D721Med (cell line): ENCODE data around the gene POPDC3.

Experiments
- DNase-seq: peaks from one replicate; pipeline ENCODE4 v3.0.0; 2011; ENCODE audit warnings: low spot score; ENCODE audit not compliant: insufficient read length
- FAIRE-seq: peaks from 2 replicates; lab custom pipeline; 2011; peaks lifted over from hg19 to GRCh38; lab: Jason Lieb, UNC
- TF ChIP-seq, protein P1 (sequence below): IDR thresholded peaks from 2 replicates; pipeline ENCODE4 v1.5.1; 2012; ENCODE audit warnings: mild to moderate bottlenecking, control low read depth; ENCODE audit not compliant: insufficient read depth; ENCODE audit errors: missing control alignments

POPDC3 gene

DNA sequence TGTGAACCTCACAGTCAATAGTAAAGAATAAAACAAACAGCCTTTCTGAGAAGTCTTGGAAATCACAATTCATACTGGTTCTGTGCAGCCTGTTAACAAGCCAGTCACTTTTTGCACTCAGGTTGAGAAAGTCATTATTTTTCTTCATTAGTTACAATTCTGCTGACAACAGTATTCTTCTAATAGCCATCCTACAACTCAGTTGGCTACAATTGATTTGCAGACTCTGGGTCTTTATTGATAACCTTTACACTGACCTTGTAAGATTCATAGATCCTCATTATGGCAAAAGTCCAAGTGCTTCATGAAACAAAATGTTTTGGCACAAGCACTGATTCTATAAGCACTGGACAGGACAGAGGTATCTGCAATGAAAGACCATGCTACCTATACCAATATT lies 34.9 kb upstream of the POPDC3 start:
- TF ChIP-seq, protein P1, sequence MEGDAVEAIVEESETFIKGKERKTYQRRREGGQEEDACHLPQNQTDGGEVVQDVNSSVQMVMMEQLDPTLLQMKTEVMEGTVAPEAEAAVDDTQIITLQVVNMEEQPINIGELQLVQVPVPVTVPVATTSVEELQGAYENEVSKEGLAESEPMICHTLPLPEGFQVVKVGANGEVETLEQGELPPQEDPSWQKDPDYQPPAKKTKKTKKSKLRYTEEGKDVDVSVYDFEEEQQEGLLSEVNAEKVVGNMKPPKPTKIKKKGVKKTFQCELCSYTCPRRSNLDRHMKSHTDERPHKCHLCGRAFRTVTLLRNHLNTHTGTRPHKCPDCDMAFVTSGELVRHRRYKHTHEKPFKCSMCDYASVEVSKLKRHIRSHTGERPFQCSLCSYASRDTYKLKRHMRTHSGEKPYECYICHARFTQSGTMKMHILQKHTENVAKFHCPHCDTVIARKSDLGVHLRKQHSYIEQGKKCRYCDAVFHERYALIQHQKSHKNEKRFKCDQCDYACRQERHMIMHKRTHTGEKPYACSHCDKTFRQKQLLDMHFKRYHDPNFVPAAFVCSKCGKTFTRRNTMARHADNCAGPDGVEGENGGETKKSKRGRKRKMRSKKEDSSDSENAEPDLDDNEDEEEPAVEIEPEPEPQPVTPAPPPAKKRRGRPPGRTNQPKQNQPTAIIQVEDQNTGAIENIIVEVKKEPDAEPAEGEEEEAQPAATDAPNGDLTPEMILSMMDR, result no peak
- no peak for DNase-seq
- no peak for FAIRE-seq

DNA sequence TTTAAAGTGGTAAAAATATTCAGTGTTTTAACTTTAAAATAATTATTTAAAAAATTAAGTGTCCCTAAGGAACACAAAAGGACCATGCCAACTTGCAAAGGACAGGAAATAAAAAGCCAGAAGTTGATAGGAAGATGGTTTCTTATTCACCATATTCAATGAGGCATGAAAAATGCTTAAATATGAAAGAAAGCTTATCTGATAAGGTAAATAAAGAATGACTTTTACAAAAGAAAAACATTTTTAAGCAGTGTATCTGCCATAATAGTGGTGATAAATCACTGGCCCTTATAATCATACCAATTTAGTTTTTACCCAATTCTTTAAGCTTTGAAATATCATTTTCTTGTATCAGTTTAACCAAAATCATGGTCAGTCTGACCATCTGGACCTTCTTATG lies 33.5 kb upstream of the POPDC3 start:
- FAIRE-seq (no peak), DNase-seq (no peak)
- TF ChIP-seq, protein P1, result no peak

DNA sequence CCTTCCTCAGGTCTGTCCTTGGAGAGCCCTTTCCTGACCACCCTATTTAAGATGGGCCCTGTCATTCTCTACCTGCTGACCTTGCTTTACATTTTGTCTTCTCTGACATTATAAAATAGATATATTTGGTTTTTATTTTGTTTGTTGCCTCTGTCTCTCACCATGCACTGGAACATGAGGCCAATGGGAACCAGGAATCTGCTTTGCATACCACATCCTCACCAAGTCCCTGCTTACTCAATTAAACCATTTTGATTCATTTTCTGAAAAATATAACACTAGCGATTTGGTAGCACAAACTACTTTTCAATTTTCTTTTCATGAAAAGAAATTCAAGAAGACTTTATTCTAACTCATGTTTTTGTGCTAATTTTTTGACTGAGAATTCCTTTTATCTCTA lies 32.8 kb upstream of the POPDC3 start:
- DNase-seq (no peak), FAIRE-seq (no peak)
- TF ChIP-seq, protein P1, result no peak

DNA sequence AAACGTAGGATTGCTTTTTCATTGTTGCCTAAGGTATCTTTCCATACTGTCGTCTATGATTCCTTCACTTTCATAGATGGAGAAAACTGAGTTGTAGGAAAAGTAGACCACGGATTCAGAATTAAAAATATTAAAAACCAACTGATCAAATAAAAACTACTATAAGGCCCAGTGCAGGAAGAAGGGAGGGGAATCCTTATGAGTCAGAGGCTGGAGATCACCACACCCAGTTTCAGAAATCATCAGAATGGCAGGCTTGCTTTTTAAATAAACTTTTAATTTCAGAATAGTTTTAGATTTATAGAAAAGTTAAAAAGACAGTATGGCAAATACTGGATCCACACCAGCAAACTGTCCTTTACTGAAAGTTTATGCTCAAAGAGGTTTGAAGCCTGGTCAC lies 32.0 kb upstream of the POPDC3 start:
- FAIRE-seq (no peak), DNase-seq (no peak)
- TF ChIP-seq, protein P1, result no peak

DNA sequence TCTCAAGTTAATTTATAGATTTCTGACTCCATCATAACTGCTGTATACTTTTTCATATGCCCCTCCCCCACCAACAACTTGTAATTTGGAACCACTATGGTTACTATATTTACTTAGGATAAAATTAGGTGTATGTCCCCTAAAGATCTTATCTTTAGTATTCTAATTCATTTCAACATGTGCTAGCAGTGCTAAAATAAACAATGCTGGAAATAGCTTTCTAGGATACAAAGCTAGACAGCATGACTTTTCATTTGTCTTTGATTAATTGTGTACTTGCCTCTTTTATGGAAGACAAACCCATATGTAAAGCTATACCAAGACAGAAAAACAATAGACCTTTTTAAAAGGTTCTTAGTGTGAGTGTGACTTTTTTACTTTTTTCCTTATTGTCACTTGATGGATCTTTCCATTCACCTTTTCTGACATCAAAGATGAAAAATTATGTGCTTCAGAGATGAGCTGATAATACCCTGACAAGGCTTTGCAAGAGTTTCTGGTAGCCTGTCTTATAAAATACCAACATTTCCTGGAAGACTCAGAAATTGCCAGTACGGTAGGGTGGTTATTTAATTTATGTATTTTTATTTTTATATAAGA lies 31.2 kb upstream of the POPDC3 start:
- DNase-seq (no peak), FAIRE-seq (no peak)
- TF ChIP-seq, protein P1, result no peak

DNA sequence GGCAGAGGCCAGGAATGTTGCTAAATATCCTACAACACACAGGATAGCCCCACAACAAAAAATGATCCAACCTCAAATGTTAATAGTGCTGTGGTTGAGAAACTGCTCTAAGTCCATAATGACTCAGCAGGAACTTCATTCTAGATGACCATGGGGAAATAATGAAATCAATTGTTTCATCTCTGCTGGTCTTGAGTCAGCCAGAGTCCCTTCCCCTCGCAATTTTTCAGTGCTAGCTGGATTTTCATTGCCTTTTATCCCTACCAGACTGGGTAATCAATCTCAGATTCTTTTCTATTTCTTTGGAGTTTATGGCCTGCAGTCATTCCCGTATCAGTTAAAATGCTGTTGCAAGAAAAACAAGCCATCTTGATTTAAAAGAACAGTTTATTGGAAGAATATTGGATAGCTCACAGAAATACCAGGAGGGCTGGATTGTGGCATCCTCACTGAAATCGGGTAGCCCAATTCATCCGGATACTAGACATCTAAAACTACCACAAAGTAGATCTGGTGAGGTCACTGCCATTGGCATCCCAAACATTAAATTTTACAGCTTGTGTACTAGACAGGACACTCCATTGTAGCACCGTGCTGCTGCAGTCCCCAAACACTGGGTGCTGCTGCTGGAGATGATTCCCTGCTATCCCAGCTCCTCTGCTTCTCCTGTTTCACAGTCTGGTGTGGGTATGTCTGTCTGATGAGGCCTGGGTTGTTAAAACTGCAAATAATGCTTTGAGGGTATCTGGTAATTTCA lies 30.3 kb upstream of the POPDC3 start:
- no peak for DNase-seq
- TF ChIP-seq, protein P1, result no peak
- FAIRE-seq, result no peak

DNA sequence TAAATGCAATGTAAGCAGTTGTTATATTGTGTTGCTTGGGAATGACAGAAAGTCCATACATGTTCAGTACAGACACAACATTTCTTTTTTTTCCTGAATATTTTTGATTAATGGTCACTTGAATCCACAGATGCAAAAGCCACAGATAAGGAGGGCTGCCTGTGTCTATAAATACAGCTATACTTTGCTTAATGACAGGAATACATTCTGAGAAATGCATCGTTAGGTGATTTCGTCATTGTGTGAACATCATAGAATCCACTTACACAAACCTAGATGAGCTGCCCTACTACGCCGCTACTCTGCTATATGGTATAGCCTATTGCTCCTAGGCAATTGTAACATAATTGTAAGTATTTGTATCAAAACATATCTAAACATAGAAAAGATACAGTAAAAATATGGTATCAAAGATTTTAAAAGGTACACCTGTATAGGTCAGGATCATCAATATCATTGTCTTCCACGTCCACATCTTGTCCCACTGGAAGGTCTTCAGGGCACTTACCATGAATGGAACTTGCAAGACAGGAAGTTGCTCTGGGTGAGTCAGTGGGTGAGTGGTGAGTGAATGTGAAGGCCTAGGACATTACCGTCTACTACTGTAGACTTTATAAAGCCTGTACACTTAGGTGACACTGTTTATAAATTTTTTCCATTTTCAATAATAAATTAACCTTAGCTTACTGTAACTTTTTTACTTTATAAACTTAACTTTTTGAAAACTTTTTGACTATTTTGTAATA lies 27.9 kb upstream of the POPDC3 start:
- DNase-seq (no peak), FAIRE-seq (no peak)
- TF ChIP-seq, protein P1, result no peak
